Osteoblast (primary cell): ENCODE measurements around the gene USP3. TPM values are rescaled to one million over a fixed set of nuclear protein-coding genes. Genes with fewer than 3 reads are reported as not detected.

Experiments used
- DNase-seq: peaks from one replicate; pipeline ENCODE4 v3.0.0; 2011; ENCODE audit warnings: low spot score, mixed read lengths; ENCODE audit not compliant: insufficient read length; ENCODE audit errors: missing footprints
- H2AFZ ChIP-seq: 2 replicates; pipeline ENCODE4 v1.6.0; 2011; ENCODE audit warnings: mild to moderate bottlenecking, low read length
- H3K27ac ChIP-seq: 2 replicates; pipeline ENCODE4 v1.5.1; 2011; ENCODE audit warnings: mild to moderate bottlenecking, low read depth, low read length, moderate library complexity
- H3K27me3 ChIP-seq: 2 replicates; pipeline ENCODE4 v1.6.0; 2012; ENCODE audit warnings: mild to moderate bottlenecking, control low read depth, inconsistent platforms, low read length, moderate library complexity; ENCODE audit not compliant: insufficient read depth
- H3K36me3 ChIP-seq: 2 replicates; pipeline ENCODE4 v1.5.1; 2011; ENCODE audit warnings: mild to moderate bottlenecking, low read length, control low read depth, moderate library complexity; ENCODE audit not compliant: insufficient read depth
- H3K4me1 ChIP-seq: 2 replicates; pipeline ENCODE4 v1.5.1; 2011; ENCODE audit warnings: mild to moderate bottlenecking, low read length, control low read depth, moderate library complexity; ENCODE audit not compliant: insufficient read depth
- H3K4me2 ChIP-seq: 2 replicates; pipeline ENCODE4 v1.6.0; 2011; ENCODE audit warnings: mild to moderate bottlenecking, low read length; ENCODE audit not compliant: insufficient read depth
- H3K4me3 ChIP-seq: fragments of 200-600 bp; sonication (generic); 3 replicates; pipeline ENCODE4 v1.5.1; 2012; ENCODE audit warnings: mild to moderate bottlenecking, low read length, inconsistent platforms; ENCODE audit not compliant: insufficient read depth
- H3K79me2 ChIP-seq: 2 replicates; pipeline ENCODE4 v1.6.0; 2012; ENCODE audit warnings: mild to moderate bottlenecking, low read length, control low read depth, inconsistent platforms; ENCODE audit not compliant: insufficient read depth
- H3K9me3 ChIP-seq: 2 replicates; pipeline ENCODE4 v1.5.1; 2011; ENCODE audit warnings: low read depth, low read length, control low read depth
- H4K20me1 ChIP-seq: 2 replicates; pipeline ENCODE4 v1.6.0; 2012; ENCODE audit warnings: mild to moderate bottlenecking, low read length, control low read depth; ENCODE audit not compliant: insufficient read depth
- total RNA-seq: library from RNA; depleted of rRNA; stranded (reverse); fragments of >200 nt; gene quantifications from 2 replicates; pipeline ENCODE4 v1.2.3, GENCODE V29; 2012
- TF ChIP-seq, protein P1 (sequence below): IDR thresholded peaks from 2 replicates; pipeline ENCODE4 v1.5.1; 2011; ENCODE audit warnings: mild to moderate bottlenecking, low read depth, low read length, moderate library complexity; ENCODE audit errors: extremely low read depth

Gene USP3
- total RNA-seq, 1 donor: 60.1 TPM

DNA sequence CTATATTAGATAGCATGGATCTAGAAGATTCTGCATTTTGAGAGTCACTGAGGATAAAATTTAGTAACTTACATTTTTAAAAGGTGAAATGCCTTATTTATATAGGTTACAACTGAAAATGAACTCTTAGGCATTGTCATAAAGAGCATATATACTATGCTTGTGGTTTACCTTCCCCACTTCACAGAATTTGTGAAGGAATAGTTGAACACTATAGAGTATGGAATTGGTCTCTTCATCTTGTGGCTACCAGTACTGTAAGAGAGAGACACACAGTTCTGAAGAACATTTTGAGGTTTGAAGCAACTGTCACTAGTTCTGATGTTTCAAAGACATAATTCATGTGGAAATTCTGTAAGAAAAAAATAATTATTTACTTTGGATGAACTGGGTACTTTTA is 51.1 kb downstream of the USP3 start:
- Histone ChIP-seq H4K20me1 (peaks cover 13% of the 10 kb centered on the region), H2AFZ (no peak overlapping the region), H3K79me2 (peaks cover 10% of the 10 kb centered on the region), H3K4me2 (no peak overlapping the region), H3K4me3 (no peak overlapping the region), H3K27ac (no peak overlapping the region), H3K36me3 (peaks cover 23% of the 10 kb centered on the region), H3K9me3 (no peaks in the 10 kb centered on the region), H3K4me1 (peaks cover 40% of the 10 kb centered on the region), H3K27me3 (no peaks in the 10 kb centered on the region)
- TF ChIP-seq, protein P1, sequence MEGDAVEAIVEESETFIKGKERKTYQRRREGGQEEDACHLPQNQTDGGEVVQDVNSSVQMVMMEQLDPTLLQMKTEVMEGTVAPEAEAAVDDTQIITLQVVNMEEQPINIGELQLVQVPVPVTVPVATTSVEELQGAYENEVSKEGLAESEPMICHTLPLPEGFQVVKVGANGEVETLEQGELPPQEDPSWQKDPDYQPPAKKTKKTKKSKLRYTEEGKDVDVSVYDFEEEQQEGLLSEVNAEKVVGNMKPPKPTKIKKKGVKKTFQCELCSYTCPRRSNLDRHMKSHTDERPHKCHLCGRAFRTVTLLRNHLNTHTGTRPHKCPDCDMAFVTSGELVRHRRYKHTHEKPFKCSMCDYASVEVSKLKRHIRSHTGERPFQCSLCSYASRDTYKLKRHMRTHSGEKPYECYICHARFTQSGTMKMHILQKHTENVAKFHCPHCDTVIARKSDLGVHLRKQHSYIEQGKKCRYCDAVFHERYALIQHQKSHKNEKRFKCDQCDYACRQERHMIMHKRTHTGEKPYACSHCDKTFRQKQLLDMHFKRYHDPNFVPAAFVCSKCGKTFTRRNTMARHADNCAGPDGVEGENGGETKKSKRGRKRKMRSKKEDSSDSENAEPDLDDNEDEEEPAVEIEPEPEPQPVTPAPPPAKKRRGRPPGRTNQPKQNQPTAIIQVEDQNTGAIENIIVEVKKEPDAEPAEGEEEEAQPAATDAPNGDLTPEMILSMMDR: no peak
- DNase-seq: no peak

DNA sequence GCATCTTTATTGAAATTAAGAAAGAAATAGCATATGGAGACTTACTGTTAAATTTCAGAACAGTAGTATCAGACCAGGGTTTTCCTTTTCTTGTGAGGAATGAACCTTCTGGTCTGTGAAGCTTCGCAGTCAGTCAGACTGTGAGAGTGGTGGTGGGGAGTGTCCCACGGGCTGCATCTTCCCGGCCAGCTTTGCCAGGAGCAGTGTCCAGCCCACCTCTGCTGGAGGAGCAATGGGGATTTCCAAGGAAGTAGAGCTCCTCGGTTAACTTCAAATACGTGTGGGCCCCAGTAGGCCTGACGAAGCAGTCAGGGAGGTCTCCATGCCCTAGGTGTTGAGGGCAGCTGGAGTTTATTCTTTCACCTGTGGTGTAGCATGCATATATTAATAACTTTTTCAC is 51.9 kb downstream of the USP3 start:
- TF ChIP-seq, protein P1: no peak

DNA sequence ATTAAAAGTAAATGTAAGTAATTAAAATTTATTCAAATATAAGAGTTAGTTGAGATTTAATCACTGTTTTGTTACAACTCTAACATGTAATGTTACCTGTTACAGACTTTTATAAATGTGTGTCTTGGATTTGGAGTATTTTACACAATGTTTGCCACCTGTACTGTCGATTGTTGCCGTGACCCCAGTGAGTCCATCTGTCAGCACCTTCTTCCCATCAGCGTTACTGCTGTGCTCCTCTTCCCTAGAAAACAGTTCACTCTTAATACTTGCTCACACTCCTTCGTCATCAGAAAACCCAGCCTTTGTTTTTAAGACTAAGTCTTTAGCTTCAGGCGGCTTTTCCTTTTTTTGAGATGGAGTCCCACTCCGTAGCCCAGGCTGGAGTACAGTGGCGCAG is 52.3 kb downstream of the USP3 start:
- Histone ChIP-seq H3K4me3 (no peak overlapping the region), H3K4me2 (no peak overlapping the region), H3K4me1 (peaks cover 31% of the 10 kb centered on the region), H3K27me3 (no peaks in the 10 kb centered on the region), H2AFZ (no peak overlapping the region), H3K27ac (no peak overlapping the region), H3K79me2 (peaks cover 15% of the 10 kb centered on the region), H3K9me3 (no peaks in the 10 kb centered on the region), H3K36me3 (peaks cover 32% of the 10 kb centered on the region), H4K20me1 (peaks cover 13% of the 10 kb centered on the region)
- no peak for DNase-seq
- TF ChIP-seq, protein P1: no peak

More for the DNA sequence above, 51.9 kb downstream of the USP3 start:
- Histone ChIP-seq H2AFZ (no peak overlapping the region), H4K20me1 (peaks cover 13% of the 10 kb centered on the region), H3K4me3 (no peak overlapping the region), H3K27ac (no peak overlapping the region), H3K9me3 (no peaks in the 10 kb centered on the region), H3K79me2 (peaks cover 13% of the 10 kb centered on the region), H3K4me1 (peaks cover 35% of the 10 kb centered on the region), H3K27me3 (no peaks in the 10 kb centered on the region), H3K36me3 (peaks cover 30% of the 10 kb centered on the region), H3K4me2 (no peak overlapping the region)
- no peak for DNase-seq

DNA sequence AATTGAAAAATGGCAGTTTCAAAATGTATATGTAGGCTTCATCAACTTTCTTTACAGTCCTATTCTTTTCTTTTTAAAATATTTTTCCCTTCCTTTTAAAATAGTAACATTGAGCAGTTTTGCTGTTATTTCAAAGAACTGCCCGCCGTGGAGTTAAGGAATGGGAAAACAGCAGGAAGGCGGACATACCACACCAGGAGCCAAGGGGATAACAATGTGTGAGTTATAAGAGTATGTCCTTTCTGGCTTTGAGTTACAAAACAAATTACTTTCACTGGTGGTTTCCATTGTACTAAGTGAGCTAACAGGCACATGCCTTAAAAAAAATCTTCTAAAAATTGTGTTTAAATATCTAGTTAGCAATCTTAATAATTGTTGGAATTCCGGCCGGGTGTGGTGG is 55.4 kb downstream of the USP3 start:
- TF ChIP-seq, protein P1: no peak
- Histone ChIP-seq H3K4me3 (no peak overlapping the region), H3K4me2 (no peak overlapping the region), H4K20me1 (peaks cover 11% of the 10 kb centered on the region), H3K4me1 (peaks cover 2% of the 10 kb centered on the region), H3K9me3 (no peaks in the 10 kb centered on the region), H2AFZ (no peak overlapping the region), H3K36me3 (peaks cover 40% of the 10 kb centered on the region), H3K79me2 (peaks cover 15% of the 10 kb centered on the region), H3K27ac (no peak overlapping the region), H3K27me3 (no peaks in the 10 kb centered on the region)
- DNase-seq: no peak
